HepG2 (cell line): ENCODE results near the gene LSM12. TPM values are rescaled to one million over a fixed set of nuclear protein-coding genes. Genes with fewer than 3 reads are reported as not detected.
A peak's percentile ranks its signal among the peaks of the same experiment; 100 is the strongest.

ENCODE experiments used
- GLMP ChIP-seq: sonication (generic); formaldehyde crosslinking; IDR thresholded peaks from 2 replicates; pipeline ENCODE4 v1.9.0; 2021; ENCODE audit warnings: missing genetic modification reagents, mild to moderate bottlenecking, borderline replicate concordance
- NCOA1 ChIP-seq: sonication (generic); formaldehyde crosslinking; IDR thresholded peaks from 2 replicates; pipeline ENCODE4 v1.9.0; 2021; ENCODE audit warnings: missing genetic modification reagents
- PATZ1 ChIP-seq: sonication (generic); formaldehyde crosslinking; IDR thresholded peaks from 2 replicates; pipeline ENCODE4 v1.4.0; 2020; ENCODE audit warnings: missing genetic modification reagents
- TOPORS ChIP-seq: sonication (generic); formaldehyde crosslinking; IDR thresholded peaks from 2 replicates; pipeline ENCODE4 v1.8.0; 2023; ENCODE audit warnings: mild to moderate bottlenecking, missing genetic modification reagents
- YEATS4 ChIP-seq: sonication (generic); formaldehyde crosslinking; IDR thresholded peaks from 2 replicates; pipeline ENCODE4 v1.4.0; 2020; ENCODE audit warnings: missing genetic modification reagents, borderline replicate concordance
- ZBTB10 ChIP-seq: sonication (generic); formaldehyde crosslinking; IDR thresholded peaks from 2 replicates; pipeline ENCODE4 v1.4.0; 2020; ENCODE audit warnings: missing genetic modification reagents, borderline replicate concordance
- ZMYM2 ChIP-seq: sonication (generic); formaldehyde crosslinking; IDR thresholded peaks from 2 replicates; pipeline ENCODE4 v1.8.0; 2022; ENCODE audit warnings: mild to moderate bottlenecking, missing genetic modification reagents
- ZNF383 ChIP-seq: sonication (generic); formaldehyde crosslinking; IDR thresholded peaks from 2 replicates; pipeline ENCODE4 v1.4.0; 2020; ENCODE audit warnings: missing genetic modification reagents, mild to moderate bottlenecking, borderline replicate concordance
- ZNF431 ChIP-seq: sonication (generic); formaldehyde crosslinking; IDR thresholded peaks from 2 replicates; pipeline ENCODE4 v1.9.0; 2022; ENCODE audit warnings: missing genetic modification reagents, low read depth, mild to moderate bottlenecking, borderline replicate concordance
- ZNF687 ChIP-seq: sonication (generic); formaldehyde crosslinking; IDR thresholded peaks from 2 replicates; pipeline ENCODE4 v1.5.1; 2020; ENCODE audit warnings: mild to moderate bottlenecking, missing genetic modification reagents, moderate library complexity
- polyA plus RNA-seq, 8 experiments: library from polyadenylated mRNA; depleted of rRNA in 3 of 8; stranded (reverse) in 7 of 8; unstranded in 1 of 8; fragments of >200 nt; fragmentation: Illumina TruSeq in 4 of 8; extraction: Trizol in 4 of 8; gene quantifications; 2 replicates each; pipeline versions ENCODE4 v1.2.1 to v1.2.3, GENCODE V29; 2011 to 2016; ENCODE audit warnings: low read depth in 4 of 8, missing spikeins in 1 of 8, mixed read lengths in 1 of 8; ENCODE audit not compliant: insufficient read depth in 1 of 8
- total RNA-seq, 5 experiments: library from RNA; depleted of rRNA; stranded (reverse); fragments of >200 nt; fragmentation: Illumina TruSeq; extraction: Trizol; gene quantifications; 2 replicates each; pipeline ENCODE4 v1.2.3, GENCODE V29; 2016; ENCODE audit warnings: low read depth in 1 of 5

Gene LSM12
- total and polyA plus RNA-seq, 2 of the 13 experiments (the other 11 are each of a cell fraction or from before 2014, with no cell fraction given), result 52.8 to 55.7 TPM

GRCh38 chr17:44113868-44114840 is 47.7 kb upstream of the LSM12 start (continued):
- TF ChIP-seq ZNF687 (CRISPR knock-in tag), result peak; percentile 70
- TF ChIP-seq YEATS4, result no peak
- TF ChIP-seq PATZ1, result 0 out of 2 replicates have a peak, but pooled peaks have one; percentile 11
- TF ChIP-seq GLMP, result no peak
- TF ChIP-seq ZMYM2 (CRISPR knock-in tag), result no peak
- no peak for TF ChIP-seq ZNF383 (CRISPR knock-in tag)
- no peak for TF ChIP-seq TOPORS (CRISPR knock-in tag)
- TF ChIP-seq ZNF431 (CRISPR knock-in tag), result no peak
- no peak for TF ChIP-seq NCOA1
- no peak for TF ChIP-seq ZBTB10 (CRISPR knock-in tag)
- TF ChIP-seq, all 625 proteins: peak for 3
